Stimulated activated effector memory CD8-positive, alpha-beta T cell treated with anti-CD3 and anti-CD28 coated beads, Interleukin-12 subunit alpha, Interleukin-12 subunit beta, amount 100 ng/mL, for 72 hours (primary cell): ENCODE data around the gene CYTH3.

Experiments used
- ATAC-seq: fragments of 150-1000 bp; cut with Tn5 transposase; 2 replicates; pipeline ENCODE4 v1.10.0; 2021
- DNase-seq, 2 donors: peaks; one replicate each; pipeline ENCODE4 v3.0.0; 2021 to 2022; ENCODE audit warnings: low spot score in 2 of 2
- H3K27ac Mint-ChIP-seq: one replicate; pipeline ENCODE4 v1.8.0; 2022; ENCODE audit warnings: mild to moderate bottlenecking, mixed read lengths
- H3K36me3 Mint-ChIP-seq: one replicate; pipeline ENCODE4 v1.8.0; 2022; ENCODE audit warnings: mild to moderate bottlenecking, mixed read lengths
- H3K4me1 Mint-ChIP-seq: one replicate; pipeline ENCODE4 v1.8.0; 2022; ENCODE audit warnings: mixed read lengths
- H3K4me3 Mint-ChIP-seq: one replicate; pipeline ENCODE4 v1.8.0; 2022; ENCODE audit warnings: mild to moderate bottlenecking, mixed read lengths
- H3K9me3 Mint-ChIP-seq: one replicate; pipeline ENCODE4 v1.8.0; 2022; ENCODE audit warnings: mixed read lengths

Gene CYTH3

DNA sequence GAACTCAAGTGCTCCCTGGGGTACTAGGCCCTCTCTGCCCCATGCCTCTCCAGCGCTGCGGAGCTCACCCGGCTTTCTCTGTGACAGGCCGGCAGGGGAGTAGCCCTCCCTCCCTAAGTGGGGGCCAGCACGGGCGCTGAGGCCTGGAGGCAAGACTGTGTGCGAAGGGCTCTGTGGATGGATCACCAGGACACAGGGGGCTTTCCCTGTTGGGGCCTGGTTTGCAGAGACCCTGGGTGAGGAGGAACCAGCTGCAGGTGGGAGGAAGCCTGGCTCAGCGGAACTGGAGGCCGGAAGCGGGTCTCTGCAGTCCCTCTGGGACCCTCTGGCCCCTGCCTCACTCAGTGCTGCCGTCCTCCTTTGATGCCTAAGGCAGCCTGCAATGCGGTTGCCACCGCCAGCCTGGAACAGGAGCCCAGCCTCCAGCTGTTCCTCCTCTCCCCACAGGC, 106.0 kb downstream of the CYTH3 start:
- no peak for DNase-seq
- Mint-ChIP-seq H3K9me3 (no peaks in the 10 kb centered on the region), H3K27ac (peak overlapping the region; percentile 79), H3K36me3 (peaks cover 8% of the 10 kb centered on the region), H3K4me3 (no peak overlapping the region), H3K4me1 (peaks cover 5% of the 10 kb centered on the region)
- peak; percentile 5 for ATAC-seq

DNA sequence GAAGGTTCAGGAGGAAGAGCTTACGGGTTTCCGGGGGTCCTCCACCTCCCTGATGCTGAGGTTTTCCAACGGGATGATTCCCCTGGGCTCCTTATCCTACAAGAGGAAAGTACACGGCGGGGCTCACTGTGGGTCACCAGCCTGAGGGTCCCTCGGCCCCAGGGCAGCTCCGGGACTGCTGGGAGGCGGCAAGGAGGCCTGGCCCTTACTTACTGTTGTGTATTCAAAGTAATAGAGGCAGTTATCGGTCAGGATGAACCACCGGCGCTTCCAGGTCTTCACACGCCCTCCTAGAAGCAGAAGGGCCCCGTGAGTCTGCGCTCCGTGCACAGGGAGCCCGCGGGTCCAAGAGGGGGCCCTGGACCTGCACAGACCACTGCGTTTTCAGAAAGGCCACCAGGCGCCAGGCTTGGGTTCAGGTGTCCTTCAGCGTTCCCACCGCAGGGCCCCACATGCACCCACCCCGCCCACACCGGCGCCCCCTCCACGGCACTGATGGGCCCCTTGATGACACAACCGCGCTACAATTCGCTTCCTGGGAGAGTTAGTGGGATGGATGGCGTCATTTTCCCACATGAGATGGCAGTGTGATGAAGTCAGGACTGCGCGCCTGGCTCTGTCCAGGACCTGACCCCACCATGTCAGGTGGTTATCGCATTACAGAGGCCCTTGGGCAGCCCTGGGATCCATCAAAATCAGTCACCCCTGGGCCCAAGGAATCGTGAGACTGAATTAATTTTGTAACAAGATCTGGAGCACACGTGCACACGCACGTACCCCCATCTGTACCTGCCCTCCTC, 106.7 kb downstream of the CYTH3 start:
- Mint-ChIP-seq H3K9me3 (no peaks in the 10 kb centered on the region), H3K27ac (peak overlapping the region; percentile 79), H3K4me1 (peaks cover 5% of the 10 kb centered on the region), H3K4me3 (no peak overlapping the region), H3K36me3 (peaks cover 15% of the 10 kb centered on the region)
- DNase-seq (no peak), ATAC-seq (no peak)

DNA sequence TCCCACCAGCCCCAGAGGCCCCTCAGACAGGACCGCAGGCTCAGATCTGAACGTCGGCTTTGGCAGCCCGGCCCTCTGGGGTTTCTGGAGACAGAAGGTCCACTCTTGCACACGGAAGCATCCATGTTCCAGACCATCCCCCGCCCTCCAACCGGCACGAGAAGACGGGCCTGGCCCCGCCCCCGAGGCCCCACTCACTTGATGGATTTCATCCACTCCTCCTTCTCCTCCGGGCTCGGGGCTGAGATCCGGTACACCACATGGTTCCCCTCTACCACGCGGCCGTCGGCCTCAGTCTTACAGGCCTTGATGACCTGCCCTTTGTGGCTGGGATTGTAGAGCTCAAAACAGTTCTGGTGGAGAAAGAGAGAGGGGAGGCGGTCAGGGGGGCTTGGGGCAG, 107.3 kb downstream of the CYTH3 start:
- Mint-ChIP-seq H3K36me3 (peaks cover 19% of the 10 kb centered on the region), H3K27ac (peak overlapping the region; percentile 20), H3K4me1 (peaks cover 5% of the 10 kb centered on the region), H3K9me3 (no peaks in the 10 kb centered on the region), H3K4me3 (no peak overlapping the region)
- no peak for ATAC-seq
- DNase-seq = no peak

DNA sequence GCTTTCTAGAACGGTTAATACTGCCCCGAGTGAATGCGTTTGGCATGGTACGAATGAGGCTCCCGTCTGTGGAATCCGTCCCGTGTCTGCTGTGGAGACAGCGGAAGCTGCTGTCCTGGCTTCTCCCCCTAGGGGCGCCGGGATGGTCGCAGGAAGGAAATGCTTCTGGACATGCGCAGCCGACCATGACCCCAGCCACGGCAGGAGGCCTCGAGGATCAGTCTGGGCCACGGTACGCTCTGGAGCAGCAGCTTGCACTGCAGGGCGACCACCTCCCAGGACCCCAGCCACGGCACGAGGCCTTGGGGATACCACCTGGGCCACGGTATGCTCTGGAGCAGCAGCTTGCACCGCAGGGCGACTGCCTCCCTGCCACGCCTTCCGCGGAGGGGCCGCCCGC, 107.9 kb downstream of the CYTH3 start:
- ATAC-seq = no peak
- Mint-ChIP-seq H3K27ac (no peak overlapping the region), H3K36me3 (peaks cover 25% of the 10 kb centered on the region), H3K4me1 (peaks cover under 1% of the 10 kb centered on the region), H3K9me3 (no peaks in the 10 kb centered on the region), H3K4me3 (no peak overlapping the region)
- DNase-seq = no peak

DNA sequence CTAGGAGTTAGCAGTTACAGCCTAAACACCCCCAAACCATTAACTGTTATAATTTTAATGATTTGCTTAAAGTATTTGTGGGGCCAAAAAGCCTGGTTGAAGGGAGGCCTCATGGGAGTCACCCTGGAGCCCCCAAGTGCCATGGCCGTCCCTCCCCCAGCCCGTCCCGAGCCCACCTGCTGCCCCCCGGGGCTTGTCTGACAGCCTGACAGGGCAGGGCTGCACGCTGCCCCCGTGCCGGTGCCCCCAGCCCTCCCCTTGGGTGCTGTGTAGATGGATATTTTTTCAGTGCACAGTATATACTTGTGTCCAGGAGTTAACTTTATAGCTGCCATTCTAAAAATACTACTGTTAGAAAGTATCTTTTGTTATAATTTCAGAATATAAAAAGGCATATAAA, 108.4 kb downstream of the CYTH3 start:
- H3K4me1 Mint-ChIP-seq = no peaks in the 10 kb centered on the region
- ATAC-seq = no peak
- no peak overlapping the region for H3K4me3 Mint-ChIP-seq
- peaks cover 29% of the 10 kb centered on the region for H3K36me3 Mint-ChIP-seq
- DNase-seq = no peak
- H3K27ac Mint-ChIP-seq = no peak overlapping the region
- H3K9me3 Mint-ChIP-seq = no peaks in the 10 kb centered on the region

DNA sequence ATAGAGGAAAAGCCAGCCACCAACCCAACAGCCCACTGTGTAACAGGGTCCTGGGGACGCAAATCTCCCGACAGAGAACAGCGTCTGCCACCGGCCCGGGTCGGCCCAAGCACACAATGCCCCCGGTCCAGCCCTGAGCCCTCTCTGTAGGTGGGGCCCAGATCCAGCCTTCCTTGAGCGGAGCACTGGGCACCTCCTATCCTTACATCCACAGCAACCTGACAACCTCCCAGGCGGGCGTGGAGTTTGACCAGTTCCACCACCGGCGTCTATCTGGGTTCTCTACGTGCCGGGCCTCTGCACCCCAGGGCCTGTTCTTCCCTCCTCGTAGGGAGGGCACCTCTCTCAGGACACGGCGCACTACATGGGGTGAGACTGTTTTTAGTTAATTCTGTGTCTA, 109.0 kb downstream of the CYTH3 start:
- DNase-seq = no peak
- no peak for ATAC-seq
- Mint-ChIP-seq H3K4me1 (no peaks in the 10 kb centered on the region), H3K36me3 (peaks cover 35% of the 10 kb centered on the region), H3K27ac (peak overlapping the region; percentile 26), H3K9me3 (no peaks in the 10 kb centered on the region), H3K4me3 (no peak overlapping the region)

DNA sequence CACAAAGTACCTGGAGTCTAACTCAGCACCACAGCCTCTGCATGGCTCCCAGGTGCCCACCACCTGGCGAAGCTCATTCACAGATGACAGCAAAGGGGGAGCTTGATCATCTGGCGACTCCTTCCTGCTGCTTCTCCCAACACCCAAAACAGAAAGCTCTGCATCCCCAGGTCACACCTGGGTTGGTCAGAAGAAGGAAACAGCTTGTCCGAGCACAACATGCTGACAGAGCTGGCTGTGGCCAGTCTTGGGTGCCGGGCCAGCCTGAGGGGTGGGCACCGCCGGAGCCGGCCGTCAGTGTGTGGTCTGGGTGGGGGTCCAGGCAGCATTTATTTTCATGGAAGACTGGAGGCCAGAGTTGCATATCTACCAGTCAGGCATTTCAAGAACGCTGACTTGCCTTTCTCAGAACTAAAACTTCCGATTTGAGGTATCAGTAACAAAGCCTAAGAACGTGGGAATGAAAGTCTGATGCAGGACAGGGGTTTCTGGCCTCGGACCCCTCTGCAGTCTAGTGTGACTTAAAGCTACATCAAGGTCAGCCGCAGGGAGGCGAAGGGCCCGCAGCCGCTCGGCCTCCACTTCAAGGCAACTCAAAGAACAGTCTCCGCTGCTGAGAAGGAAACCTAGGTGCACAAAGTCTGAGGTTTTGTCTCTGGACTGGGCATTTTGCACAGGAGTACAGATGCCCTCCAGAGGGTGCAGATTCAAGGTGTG, 109.6 kb downstream of the CYTH3 start:
- Mint-ChIP-seq H3K4me1 (no peaks in the 10 kb centered on the region), H3K9me3 (no peaks in the 10 kb centered on the region), H3K27ac (peak overlapping the region; percentile 26), H3K4me3 (no peak overlapping the region), H3K36me3 (peaks cover 41% of the 10 kb centered on the region)
- DNase-seq (no peak), ATAC-seq (no peak)

DNA sequence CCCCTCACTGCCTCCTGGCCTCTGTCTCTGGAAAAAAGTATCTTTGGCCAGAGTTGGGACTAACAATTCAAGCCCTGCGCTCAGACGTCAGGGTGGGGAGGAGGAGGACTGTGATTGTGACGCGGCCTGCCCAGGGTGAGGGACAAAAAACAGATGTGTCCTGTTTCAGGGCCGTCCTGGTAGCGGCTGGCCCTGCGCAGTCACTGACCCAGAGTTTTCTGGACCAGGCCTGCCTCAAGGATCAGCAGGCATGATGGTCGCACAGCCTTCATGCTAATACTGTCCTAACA, 110.1 kb downstream of the CYTH3 start:
- no peaks in the 10 kb centered on the region for H3K9me3 Mint-ChIP-seq
- ATAC-seq = no peak
- DNase-seq = no peak
- H3K36me3 Mint-ChIP-seq = peaks cover 46% of the 10 kb centered on the region
- H3K4me1 Mint-ChIP-seq = no peaks in the 10 kb centered on the region
- no peak overlapping the region for H3K4me3 Mint-ChIP-seq
- no peak overlapping the region for H3K27ac Mint-ChIP-seq

DNA sequence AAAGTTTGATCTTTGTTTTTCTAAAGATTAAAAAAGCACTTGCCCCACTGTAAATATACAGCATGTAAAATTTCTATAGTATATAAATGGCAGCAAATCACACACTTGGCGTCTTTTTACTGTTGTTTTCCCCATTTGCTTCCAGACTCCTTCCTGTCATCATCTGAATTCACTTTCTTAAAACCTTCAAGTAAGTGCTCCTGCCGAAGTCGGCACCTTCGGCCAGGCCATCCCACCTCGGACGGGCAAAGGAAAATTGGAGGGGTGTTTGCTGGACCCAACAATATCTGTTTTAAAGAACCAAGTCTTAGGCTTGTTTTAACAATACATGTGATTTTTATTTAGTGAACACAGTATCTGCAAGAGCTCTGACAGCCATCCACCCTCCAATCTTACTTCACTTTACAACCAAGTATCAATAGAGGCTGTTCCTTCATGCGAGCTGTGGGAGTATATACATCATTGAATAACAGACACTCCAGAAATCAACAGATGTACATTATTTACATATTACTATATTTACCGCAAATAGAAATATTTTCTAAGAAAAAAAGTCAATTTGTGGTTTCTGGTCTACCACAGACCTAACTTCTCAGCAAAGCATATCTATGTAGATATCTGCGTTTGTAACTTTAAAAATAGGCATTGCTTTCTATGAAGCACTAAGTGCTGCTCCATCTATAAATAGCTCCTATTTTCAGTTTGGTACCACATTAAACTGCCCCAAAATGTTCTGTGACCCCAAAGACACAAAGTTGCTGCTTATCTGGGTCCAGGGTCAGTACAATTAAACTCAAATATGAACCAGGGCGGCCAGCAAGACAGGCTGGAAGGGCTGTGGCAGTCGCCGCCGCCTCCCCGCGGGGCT, 110.7 kb downstream of the CYTH3 start:
- ATAC-seq = no peak
- Mint-ChIP-seq H3K4me1 (no peaks in the 10 kb centered on the region), H3K27ac (peak overlapping the region; percentile 46), H3K36me3 (peaks cover 52% of the 10 kb centered on the region), H3K4me3 (no peak overlapping the region), H3K9me3 (no peaks in the 10 kb centered on the region)
- DNase-seq = no peak

DNA sequence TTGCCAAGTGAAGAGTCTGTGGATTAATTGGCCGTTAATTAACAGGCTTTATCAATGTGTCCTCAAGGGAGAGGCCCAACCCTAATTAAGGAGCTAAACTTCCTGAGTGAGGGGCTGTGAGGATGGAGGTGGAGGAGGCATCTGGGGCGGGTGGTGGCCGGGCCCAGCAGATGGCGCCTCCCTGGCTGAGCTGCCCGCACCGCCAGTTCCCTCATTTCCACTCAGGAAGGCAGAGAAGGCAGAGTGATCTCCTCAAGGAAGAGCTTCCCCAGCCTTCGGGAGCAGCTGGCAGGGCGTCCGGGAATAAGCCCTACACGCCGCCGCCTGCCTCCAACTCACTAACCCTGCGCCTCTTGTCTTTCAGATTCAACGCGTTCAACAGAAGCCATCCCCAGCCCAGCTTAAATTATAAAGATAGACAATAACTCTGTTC, 112.2 kb downstream of the CYTH3 start:
- ATAC-seq = no peak
- no peaks in the 10 kb centered on the region for H3K4me1 Mint-ChIP-seq
- H3K27ac Mint-ChIP-seq = no peak overlapping the region
- H3K4me3 Mint-ChIP-seq = no peak overlapping the region
- DNase-seq = no peak
- H3K9me3 Mint-ChIP-seq = no peaks in the 10 kb centered on the region
- H3K36me3 Mint-ChIP-seq = peaks cover 67% of the 10 kb centered on the region

DNA sequence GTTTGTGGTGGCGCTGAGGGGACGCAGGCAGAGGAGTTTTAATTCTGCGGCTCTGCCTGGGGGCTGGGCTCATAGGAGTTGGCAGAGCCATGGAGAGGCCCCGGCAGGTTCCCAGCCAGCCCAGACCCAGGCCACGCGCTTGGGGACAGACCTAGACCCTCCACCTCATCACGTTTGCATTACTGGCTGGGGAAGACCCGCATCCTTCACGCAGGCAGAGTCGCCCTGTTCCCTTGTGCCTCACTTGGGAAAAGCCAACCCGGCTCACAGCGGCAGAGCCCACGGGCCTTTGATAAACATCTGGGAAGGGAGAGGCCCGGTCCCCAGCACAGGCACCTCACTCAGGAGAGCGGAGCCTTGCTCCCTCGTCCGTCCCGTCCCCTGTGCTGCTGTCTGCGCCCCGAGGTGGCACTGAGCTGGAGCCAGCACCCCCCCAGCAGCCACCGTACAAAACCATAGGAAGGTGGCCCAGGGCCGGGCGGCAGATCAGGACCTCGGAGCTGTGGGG, 112.8 kb downstream of the CYTH3 start:
- H3K27ac Mint-ChIP-seq = peak overlapping the region; percentile 71
- H3K36me3 Mint-ChIP-seq = peaks cover 71% of the 10 kb centered on the region
- DNase-seq = no peak
- no peaks in the 10 kb centered on the region for H3K9me3 Mint-ChIP-seq
- no peak for ATAC-seq
- H3K4me3 Mint-ChIP-seq = no peak overlapping the region
- no peaks in the 10 kb centered on the region for H3K4me1 Mint-ChIP-seq

DNA sequence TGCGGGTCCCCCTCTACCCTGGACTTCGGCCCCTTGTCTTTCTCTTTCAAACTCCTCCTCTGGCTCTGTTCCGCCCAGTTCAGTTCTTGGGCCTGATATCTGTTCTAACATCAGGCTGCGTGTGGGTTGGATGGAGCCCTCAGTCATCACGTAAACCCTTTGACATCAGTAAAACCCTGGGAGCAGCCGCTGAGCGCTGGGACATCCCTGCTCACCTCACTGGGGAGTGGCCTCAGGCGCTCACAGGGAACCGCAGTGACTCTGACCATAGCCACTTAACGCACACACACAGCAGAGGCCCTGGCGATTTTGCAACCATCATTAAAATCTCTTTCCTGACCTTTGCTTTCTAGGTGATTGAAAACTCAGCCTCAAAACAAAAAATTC, 113.3 kb downstream of the CYTH3 start:
- DNase-seq (no peak), ATAC-seq (no peak)
- H3K9me3 Mint-ChIP-seq = no peaks in the 10 kb centered on the region
- H3K4me3 Mint-ChIP-seq = no peak overlapping the region
- H3K27ac Mint-ChIP-seq = peak overlapping the region; percentile 71
- H3K4me1 Mint-ChIP-seq = no peaks in the 10 kb centered on the region
- peaks cover 71% of the 10 kb centered on the region for H3K36me3 Mint-ChIP-seq

DNA sequence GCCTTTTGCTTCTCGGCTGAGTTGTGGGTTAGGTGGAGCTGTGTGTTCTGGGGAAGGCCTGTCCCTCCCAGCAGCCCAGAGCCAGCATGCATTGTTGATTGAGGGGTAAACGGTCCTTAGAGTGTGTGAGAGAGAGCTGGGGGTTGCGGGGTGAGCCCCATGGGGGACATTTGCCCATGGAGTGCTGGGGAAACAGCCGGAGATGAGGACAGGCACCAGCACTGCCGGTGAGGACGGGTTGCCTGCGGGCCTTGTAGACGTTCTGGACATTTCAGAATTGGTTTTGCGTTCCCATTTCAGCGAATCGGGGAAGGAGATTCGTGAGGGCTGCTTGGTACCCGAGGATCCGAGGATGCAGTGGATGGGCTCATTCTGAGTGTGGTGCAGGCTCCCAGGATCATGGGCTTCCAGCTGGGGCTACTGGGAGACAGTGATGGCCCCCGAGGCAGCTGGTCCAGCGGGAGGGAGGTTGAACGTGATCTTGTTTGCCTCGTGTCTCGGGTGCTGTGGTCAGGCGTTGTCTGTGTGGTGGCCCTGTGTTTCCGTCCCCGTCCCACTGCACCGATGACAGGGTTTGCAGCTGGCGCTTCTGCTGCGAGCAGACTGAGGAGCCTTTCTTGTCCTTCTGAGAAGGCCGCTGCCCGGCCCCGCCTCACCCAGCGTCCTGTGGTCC, 113.9 kb downstream of the CYTH3 start:
- no peak for ATAC-seq
- no peak for DNase-seq
- H3K36me3 Mint-ChIP-seq = peaks cover 71% of the 10 kb centered on the region
- H3K4me3 Mint-ChIP-seq = no peak overlapping the region
- no peaks in the 10 kb centered on the region for H3K9me3 Mint-ChIP-seq
- H3K27ac Mint-ChIP-seq = peak overlapping the region; percentile 71
- no peaks in the 10 kb centered on the region for H3K4me1 Mint-ChIP-seq

DNA sequence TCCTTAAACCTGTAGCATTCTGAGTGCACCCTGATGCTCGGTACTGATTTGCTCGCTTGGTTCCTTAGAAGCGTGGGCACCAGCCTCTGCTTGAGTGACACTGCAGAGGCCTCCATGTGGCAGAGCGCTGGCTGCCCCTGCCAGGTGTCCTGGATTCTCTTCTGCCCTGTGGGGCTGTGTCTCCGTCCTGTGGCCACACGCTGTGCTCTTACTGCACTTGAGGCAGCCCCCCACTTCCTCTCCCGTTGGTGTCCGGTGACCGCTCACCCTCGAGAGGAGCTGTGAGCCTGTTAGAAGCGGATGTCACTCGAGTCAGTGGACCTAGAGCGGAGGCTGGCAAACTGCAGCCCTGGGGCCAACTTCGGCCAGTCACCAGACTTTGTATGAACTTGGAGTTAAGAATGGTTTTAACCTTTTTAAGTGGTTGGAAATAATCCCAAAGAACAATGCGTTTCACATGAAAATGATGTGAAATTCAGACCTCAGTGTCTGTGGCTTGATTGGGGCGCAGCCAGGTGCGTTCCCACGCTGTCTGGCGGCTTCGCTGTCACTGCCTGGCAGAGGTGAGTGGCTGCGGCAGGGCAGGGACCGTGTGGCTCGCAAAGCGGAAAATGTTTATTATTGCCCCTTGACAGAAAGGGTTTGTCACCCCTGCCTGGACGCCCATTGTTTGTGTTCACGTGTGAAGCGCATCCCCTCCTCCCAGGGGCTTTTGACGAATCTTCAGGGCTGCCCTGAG, 114.6 kb downstream of the CYTH3 start:
- ATAC-seq (no peak), DNase-seq (no peak)
- H3K4me3 Mint-ChIP-seq = no peak overlapping the region
- H3K4me1 Mint-ChIP-seq = no peaks in the 10 kb centered on the region
- no peaks in the 10 kb centered on the region for H3K9me3 Mint-ChIP-seq
- peak overlapping the region; percentile 72 for H3K27ac Mint-ChIP-seq
- peaks cover 78% of the 10 kb centered on the region for H3K36me3 Mint-ChIP-seq
